ENCODE data around the gene TMEM119.

DNA sequence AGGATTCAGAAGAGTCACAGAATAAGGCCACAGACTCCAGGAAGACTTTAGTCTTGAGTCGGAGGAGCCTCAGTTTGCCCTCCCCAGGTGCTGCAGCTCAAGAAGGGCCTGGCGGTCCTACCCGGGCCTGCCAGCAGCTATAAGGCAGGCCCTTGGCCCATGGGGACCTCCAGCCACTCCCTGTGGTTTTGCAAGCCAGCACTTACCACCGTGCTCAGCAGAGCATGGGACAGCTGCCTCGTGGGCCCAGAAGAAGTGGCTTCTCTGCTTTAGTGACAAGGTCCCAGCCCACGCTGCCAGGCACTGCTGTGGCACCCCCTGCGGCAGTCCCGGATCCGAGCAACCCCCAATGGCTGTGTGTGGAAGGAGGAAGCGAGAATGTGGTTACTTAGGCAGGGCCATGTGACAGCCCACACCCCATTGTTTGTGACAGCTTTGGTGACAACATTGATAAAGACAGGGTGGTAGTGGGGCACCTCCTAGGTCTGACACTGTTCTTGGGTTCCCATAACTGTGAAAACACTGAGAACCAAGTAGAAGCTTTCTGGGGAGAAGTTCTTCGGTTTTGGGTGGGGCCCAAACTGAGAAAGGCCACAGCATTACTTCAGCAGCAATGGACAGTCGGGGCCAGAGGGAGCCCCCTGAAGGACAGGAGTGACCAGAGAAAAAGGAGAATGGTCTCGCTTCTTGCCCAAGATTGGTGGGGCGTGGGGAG is 35.8 kb upstream of the TMEM119 start, which contains the start of gene SELPLG:
- TF ChIP-seq, protein P1, sequence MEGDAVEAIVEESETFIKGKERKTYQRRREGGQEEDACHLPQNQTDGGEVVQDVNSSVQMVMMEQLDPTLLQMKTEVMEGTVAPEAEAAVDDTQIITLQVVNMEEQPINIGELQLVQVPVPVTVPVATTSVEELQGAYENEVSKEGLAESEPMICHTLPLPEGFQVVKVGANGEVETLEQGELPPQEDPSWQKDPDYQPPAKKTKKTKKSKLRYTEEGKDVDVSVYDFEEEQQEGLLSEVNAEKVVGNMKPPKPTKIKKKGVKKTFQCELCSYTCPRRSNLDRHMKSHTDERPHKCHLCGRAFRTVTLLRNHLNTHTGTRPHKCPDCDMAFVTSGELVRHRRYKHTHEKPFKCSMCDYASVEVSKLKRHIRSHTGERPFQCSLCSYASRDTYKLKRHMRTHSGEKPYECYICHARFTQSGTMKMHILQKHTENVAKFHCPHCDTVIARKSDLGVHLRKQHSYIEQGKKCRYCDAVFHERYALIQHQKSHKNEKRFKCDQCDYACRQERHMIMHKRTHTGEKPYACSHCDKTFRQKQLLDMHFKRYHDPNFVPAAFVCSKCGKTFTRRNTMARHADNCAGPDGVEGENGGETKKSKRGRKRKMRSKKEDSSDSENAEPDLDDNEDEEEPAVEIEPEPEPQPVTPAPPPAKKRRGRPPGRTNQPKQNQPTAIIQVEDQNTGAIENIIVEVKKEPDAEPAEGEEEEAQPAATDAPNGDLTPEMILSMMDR (IDR thresholded peaks at IDR 0.05; ENCODE audit: poor library complexity), result no peak
- no peak for TF ChIP-seq EZH2 (IDR thresholded peaks at IDR 0.05; ENCODE audit: borderline replicate concordance)
